ENCODE data around the gene SSNA1. TPM values are rescaled to one million over a fixed set of nuclear protein-coding genes. Genes with fewer than 3 reads are reported as not detected.
A peak's percentile ranks its signal among the peaks of the same experiment; 100 is the strongest.

Gene SSNA1
- polyA plus RNA-seq, 1 donor = 34.7 TPM

DNA sequence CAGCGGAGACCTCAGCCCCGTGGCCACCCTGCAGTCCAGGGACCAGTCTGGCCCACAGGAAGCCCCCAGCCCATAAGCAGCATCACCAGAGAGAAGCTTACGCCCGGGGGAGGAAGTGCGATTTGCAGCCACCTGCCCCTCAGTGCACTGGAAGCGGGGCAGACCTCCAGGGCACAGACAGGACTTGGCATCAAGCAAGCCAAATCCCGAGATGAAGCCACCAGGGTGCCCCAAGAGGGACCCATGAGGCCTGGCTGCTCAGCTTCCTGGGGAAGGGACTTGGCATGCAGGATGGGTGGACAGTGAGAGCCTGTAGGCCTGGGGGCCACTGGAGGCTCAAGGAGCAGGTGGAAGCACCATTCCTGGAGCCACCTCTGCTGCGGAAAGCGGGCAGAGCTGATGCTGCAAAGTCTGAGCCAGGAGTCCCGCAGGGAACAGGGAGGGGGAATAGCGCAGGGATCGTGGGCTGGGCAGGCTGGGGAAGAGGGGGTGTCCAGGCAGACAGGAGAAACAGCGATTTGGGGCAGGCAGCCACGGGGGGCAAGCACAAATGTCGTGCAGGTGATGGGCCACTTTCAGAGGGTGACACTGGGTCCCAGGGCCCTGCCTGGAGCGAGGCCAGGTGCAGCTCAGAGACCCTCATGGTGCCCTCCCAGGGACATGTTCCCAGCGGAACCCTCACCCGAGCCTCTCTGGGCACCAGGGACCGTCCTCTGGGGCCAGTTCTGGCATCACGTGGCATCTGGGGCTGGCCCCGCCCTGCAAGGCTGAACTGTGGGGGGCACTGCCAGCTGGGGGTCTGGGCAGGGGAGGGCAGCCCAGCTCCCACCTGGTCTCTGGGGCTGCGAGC is 21.9 kb upstream of the SSNA1 start:
- DNase-seq = no peak

DNA sequence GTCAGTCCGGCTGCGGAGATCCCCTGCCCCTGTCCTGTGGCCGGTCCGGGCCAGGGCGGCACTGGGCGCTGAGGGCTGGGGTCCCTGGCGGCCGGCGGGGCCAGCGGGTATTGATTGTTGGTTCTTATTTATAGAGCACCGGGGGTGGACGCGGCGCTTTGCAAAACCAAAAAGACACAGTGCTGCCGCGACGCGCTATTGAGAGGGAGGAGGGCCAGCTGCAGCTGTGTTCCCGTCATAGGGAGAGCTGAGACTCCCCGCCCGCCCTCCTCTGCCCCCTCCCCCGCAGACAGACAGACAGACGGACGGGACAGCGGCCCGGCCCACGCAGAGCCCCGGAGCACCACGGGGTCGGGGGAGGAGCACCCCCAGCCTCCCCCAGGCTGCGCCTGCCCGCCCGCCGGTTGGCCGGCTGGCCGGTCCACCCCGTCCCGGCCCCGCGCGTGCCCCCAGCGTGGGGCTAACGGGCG is 21.2 kb upstream of the SSNA1 start:
- DNase-seq = no peak

DNA sequence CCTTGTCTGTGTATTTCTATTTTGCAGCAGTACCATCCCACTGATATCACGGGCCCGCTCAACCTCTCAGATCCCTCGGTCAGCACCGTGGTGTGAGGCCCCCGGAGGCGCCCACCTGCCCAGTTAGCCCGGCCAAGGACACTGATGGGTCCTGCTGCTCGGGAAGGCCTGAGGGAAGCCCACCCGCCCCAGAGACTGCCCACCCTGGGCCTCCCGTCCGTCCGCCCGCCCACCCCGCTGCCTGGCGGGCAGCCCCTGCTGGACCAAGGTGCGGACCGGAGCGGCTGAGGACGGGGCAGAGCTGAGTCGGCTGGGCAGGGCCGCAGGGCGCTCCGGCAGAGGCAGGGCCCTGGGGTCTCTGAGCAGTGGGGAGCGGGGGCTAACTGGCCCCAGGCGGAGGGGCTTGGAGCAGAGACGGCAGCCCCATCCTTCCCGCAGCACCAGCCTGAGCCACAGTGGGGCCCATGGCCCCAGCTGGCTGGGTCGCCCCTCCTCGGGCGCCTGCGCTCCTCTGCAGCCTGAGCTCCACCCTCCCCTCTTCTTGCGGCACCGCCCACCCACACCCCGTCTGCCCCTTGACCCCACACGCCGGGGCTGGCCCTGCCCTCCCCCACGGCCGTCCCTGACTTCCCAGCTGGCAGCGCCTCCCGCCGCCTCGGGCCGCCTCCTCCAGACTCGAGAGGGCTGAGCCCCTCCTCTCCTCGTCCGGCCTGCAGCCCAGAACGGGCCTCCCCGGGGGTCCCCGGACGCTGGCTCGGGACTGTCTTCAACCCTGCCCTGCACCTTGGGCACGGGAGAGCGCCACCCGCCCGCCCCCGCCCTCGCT is 20.5 kb upstream of the SSNA1 start:
- no peak for DNase-seq

DNA sequence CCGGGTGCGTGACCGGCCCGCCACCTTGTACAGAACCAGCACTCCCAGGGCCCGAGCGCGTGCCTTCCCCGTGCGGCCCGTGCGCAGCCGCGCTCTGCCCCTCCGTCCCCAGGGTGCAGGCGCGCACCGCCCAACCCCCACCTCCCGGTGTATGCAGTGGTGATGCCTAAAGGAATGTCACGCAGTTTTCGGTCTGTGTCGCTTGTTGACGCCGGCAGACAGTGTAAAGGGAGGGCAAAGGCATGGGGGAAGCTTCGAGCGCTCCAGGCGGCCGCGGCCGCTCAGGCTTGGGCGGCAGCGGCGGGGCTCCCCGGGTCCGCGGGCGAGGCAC is 19.9 kb upstream of the SSNA1 start:
- no peak for DNase-seq

DNA sequence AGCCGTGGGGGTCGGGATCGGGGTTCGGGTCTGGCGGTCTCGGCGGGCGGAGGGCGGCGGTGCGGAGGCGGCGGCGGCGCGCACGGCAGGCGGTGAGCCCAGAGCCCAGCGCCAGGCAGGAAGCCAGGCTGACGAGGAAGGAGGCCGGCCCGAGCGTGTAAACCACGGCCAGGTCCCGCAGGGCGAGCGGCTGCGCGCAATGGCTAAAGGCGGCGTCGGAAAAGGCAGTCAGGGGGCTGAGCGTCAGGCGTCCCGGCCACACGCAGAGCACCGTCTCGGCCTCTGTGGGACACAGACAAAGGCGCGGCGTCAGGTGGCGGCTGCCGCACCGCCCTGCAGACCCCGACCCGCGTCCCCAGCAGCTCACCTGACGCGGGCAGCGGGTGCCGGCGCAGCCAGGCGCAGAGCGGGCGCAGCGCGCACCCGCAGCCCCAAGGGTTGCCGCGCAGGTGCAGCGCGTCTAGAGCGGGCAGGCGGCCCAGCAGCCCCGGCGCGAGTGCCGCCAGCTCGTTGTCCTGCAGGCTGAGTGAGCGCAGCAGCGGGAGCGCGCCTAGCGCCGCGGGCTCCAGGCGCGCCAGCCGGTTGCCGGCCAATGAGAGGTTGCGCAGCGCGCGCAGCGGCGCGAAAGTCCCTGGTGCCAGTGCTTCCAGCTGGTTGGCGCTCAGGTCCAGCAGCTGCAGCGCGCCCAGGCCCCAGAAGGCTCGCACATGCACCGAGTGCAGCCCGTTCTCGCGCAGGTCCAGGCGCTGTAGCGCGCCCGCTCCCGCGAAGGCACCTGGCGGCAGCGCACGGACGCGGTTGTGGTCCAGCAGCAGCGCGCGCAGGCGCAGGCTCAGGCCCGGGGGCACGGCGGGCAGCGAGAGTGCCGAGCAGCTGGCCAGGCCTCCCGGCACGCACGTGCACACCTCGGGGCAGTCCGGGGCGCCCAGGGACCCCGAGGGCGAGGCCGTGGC is 19.3 kb upstream of the SSNA1 start:
- peak; percentile 35 for DNase-seq

DNA sequence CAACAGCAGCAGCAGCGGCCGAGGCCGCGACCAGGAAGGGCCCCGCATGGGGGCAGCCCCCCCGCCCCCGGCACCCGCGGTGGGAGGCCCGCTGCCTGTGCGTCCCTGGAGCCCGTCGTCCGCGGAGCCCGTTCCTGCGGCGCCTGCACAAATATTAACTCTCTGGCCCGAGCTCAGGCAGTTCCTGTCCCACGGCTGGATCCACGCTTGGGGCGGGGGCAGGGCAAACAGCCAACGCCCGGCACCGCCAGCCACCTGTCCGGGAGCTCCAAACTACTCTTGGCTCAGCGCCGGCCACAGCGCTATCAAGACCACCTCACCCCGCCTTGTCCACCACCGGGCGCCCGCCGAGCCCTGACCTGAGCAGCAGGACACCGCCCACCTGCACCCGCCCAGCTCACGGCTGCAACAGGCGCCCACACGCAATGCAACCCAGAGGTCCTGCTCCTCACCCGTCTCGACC is 18.5 kb upstream of the SSNA1 start, which contains the start of gene LRRC26:
Gene LRRC26 (minus strand): TSS at position 156 of the 463 bp plus-strand sequence. CDS start 108 bp downstream, at position 48.
- DNase-seq = no peak

DNA sequence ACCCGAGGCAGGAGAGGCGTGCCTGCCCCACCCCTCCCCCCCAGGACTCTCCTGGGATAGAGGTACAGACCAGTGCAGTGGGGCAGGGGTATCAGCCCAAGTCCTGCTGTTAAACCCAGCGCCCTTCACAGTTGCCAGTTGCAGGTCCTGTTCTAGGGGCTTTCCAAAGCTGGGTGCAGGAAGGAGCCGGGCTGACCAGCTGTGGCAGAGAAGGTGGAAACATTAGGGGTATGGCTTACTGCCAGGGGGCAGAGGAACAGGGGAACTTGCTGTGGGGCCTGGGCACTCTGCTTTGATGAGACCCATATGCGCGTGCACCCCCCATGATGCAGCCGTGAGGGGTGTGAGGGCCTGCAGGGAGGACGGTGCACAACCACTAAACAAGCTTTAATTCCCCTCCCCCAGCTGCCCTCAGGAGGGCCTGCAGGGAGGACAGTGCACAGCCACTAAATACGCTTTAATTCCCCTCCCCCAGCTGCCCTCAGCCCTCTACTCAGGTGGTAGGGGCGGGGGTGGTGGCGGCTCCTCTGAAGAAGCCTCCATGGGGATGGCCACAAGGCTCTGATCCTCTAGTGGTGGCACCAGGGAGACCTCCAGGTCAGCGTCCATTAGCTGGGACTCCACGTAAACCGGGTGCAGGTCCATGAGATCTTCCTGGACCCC is 17.9 kb upstream of the SSNA1 start:
- DNase-seq = no peak

DNA sequence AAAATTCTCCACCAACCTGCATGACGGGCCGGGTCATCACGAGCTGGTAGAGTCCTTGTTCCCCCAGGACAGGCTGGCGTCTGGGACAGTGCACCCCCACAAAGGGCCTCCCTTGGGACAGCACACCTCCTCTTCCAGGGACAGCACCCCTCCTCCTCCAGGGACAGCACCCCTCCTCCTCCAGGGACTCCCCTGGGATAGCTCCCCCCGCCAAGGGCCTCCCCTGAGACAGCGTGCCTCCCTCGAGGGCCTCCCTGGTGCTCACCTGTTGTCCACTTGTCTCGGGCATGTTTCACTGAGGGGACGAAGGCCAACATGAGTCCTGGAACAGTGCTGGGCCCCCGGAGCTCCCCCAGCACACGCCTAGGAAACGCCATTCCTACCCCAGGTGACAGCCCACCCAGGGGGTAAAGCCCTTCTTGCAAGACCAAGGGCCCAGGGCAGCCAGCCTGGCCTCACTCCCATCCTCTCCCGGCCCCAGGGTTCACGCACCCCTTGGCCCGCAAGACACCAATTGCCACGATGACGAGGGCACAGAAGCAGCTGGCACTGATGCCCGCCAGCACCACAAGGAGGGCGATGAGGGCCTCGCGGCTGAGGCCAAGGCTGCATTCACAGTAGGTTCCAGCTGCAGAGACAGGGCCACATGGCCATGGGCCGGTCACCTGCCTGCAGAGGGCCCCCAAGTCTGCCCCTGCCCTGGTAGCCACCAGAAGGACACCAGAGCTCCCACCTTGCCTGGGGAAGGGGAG is 17.2 kb upstream of the SSNA1 start:
- DNase-seq = no peak

DNA sequence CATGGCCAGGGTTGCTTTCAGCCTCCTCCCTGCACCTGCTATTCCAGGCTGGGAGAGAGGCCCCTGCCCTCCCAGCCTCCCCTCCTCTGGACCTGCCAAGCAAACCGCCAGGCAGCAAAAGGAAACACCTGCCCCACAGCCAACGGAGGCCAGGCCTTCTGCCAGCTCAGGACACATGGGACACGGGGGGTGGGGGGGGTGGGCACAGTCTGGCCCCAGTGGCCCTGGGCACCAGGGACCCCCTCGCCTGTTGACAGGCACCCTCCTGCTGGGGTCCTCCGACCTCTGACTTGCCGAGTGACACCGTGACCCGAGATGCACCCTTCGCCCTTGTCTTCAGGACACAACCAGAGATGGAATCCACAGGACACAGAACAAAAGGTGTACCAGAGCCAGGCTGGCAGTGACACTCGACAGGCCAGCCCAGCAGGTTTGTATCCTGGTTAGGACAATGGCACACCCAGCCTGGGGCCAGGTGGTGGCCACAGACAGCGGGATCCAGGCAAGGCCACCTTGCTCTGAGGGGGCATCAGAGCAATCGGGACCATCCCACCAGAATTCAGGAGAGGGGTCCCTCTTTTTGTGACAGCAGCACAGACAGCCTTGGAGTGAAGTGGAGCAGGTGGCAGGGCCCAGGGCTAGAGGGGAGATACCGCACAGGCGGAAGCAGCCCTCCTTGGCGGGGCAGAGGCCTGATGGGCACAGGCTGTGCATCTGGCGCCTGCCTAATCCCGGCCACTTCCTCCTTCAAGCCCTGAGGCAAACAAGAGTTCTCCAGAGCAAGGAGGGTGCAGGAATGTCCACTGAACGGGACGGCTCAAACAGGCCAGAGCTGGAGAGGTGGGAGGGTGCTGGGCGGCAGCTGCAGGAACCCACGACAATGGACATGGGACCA is 15.3 kb upstream of the SSNA1 start:
- DNase-seq = no peak

DNA sequence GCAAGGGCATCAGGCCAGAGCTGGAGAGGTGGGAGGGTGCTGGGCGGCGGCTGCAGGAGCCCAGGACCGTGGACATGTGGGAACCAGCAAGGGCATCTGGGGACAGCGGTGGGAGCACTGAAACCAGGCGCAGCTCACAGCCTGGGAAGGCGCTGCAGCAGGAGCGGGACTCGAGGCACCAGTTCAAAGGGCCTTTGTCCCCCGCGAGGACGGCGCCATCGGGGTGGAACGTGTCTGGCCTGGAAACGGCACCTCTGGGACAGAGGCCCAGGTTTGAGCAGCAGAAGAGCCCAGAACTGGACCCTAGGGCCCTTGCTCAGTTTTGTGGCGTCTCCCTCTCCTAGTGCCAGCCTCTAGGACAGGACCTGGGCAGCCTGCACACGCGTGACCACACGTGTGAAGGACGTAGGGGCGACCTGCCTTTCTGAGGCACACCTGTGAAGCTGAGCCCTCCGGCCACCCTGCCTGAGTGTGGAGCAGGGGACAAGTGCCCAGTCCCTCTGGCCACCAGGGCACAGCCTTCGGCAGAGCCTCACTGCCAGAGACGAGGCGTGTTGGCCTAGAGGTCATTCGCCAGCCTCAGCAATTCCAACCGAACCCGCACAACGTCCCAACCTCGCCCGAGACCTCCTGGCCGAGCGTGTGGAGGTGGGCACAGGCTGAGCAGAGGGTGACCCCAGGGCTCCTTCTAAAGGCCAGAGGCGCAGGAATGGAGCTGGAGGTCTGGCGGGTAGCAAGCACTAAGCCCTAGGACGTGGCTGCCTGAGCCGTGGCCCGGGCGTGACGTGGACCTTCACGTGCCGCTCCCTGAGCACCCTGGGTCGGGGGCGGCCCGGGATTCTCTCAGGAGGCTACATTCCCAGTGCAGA is 14.4 kb upstream of the SSNA1 start:
- no peak for DNase-seq

DNA sequence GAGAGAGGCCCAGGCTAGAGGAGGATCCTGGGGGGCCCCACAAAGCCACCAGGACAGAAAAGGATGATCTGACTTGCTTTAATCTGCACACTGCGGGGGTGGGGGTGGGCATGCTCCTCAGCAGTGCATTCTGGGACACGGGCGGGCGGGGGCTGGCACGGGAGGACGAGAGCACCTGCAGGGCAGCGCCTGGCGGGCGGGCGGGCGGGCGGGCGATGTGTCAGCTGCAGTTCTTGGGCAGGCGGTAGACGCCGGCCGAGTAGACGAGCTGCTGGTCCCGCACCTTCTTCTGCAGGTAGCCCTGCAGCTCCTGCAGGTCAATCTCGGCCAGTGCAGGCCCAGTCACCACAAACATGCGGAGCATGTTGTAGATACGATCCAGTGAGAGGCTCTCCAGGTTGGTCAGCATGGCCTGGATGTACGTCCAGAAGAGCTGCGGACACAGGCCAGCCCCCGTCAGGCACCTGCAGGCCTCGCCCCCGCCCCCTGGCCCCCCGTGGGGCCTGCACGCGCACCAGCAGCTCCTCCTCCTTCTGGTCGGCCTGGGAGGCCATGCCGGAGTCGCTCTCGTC is 13.7 kb upstream of the SSNA1 start:
- DNase-seq = no peak

DNA sequence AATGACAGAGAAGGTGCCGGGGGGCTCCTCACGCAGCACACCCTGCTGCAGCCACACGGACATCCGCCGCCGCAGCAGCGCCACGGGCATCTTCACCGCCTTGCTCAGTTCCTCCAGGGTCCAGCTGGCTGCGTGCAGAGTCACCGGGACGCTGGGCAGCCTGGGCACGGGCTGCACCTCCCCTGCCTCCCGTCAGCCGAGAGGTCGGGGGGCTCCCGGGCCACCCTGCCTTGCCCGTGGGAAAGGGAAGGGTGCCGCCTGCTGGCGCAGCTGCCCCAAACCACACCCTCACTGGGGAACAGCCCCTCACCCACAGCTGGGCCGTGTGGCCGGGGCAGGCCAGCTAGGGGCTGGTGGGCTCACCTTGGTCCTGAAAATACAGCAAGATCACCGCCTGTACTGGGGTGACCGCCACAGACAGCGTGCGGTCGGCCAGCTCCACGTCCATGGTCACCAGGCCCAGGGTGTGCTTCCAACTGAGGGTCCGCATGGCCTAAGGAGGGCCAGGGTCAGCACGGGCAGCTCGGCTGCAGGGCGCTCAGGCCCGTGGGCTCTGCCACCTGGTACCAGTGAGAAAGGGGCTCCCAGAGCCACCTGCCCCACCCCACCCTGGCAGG is 13.0 kb upstream of the SSNA1 start:
- no peak for DNase-seq

DNA sequence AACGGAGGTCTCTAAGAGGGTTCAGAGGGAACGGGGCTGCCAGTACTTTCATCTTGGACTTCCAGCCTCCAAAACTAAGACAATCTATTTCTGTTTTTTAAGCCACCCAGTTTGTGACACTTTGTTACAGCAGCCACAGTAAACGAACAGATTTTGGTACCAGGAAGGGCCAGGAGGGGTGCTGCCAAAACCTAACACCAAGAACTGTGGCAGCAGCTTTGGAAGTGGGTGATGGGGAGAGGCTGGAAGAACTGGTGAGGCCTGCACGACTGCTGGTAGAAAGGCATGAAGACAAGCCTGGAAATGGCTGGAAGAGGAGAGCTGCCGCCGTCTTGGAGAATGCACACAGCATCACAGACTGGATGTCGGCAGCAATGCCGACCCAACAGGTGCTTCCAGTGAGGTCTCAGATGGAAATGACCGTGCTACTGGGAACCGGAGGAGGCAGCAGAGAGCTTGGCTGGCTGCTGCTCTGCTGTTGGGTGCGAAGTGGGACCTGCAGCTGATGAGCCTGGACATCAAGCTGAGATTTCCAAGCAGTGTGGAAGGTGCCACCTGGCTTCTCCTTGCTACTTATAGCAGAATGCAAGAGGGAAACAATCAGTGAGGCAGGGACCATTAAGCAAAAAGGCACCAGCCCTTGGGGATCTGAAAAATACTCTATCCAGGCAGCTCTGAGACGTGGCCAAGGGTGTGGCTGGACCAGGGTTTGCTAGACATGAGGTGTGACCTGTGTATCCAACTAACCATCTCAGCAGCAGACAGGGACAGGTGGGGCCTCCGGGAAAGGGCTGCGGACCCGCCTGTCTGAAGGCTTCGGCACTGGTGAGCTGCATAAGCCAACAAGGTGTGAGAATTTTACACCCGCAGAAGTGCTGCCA is 11.9 kb upstream of the SSNA1 start:
- no peak for DNase-seq

DNA sequence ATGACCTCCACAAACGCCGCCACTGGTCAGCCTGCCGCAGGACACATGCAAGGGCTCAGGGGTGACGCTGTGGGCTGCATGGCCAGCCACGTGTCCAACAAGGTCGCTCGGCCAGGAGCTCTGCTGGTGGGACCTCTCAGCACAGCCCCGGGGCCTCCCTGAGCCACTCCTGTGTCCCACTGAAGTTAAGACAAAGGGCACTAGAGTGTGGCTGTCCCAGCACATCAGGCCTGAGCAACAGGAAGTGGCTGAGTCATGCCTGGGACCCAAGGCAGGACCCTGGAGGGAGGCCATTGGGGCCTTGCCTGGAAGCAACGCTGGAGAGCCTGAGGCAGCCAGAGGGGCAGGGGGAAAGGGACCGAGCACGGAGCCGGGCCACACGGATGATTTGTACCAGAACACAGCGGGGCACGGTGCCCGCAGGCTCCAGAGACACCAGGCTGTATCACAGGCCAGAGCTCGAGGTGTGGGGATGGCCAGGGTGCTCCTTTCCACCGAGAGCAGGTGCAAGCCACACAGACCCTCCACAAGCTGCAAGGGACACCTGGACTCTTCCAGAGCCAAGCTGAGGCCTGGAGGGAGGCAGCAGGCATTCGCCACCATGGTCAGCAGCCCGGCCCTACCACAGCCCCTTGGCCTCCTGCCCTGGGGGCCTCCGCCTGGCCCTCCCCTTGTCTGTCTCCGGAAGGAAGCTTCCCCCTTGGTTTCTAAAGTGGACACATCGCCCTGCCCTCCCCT is 10.1 kb upstream of the SSNA1 start:
- DNase-seq = no peak

DNA sequence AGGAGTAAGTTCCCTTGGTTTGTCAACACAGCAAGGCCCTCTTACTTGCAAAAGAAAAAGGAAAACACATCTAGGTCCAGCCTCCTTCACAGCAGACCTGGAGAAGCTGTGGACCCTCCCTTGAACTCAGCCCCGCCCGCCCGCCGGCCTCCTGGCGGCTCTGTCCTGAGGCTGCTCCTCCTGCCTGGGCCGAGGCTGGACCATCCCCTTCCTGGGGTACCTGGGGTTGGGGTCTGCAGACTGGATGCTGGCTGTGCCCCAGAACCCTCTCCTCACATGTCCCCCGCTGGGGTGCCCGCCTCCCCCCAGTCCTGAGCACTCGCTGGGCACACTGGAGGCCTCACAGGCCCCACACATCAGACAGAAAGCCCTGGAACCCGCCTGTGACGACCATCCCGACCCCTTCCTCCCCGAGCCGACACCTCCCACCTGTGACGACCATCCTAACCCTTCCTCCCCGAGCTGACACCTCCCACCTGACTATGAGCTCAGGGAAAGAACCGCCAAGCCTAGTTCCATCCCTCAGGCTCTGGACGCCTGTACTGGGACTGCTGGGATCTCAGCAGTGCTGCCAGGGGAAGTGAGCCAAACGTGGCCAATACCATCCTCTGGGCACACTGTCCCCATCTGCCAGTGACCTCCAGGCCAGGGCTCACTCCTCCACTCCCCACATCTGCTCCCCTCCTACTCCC is 9.4 kb upstream of the SSNA1 start:
- DNase-seq = no peak

Data from left kidney (tissue), 2 donors.